Kidney (tissue), 14 donors: ENCODE results near the gene PRKACB. TPM values are rescaled to one million over a fixed set of nuclear protein-coding genes. Genes with fewer than 3 reads are reported as not detected.

Experiments
- DNase-seq, 5 donors: peaks; one replicate each; pipeline ENCODE4 v3.0.0-alpha.2; 2013 to 2020
- FAIRE-seq: peaks from 2 replicates; lab custom pipeline; 2012; peaks lifted over from hg19 to GRCh38; lab: Jason Lieb, UNC
- H3K27ac ChIP-seq, 2 donors: one replicate each; pipeline ENCODE4 v1.7.0; 2013; ENCODE audit warnings: low read depth in 2 of 2, low read length in 2 of 2, inconsistent platforms in 1 of 2
- H3K27me3 ChIP-seq: one replicate; pipeline ENCODE4 v1.7.1; 2013; ENCODE audit warnings: low read length, inconsistent platforms; ENCODE audit not compliant: control insufficient read depth, insufficient read depth
- H3K36me3 ChIP-seq, 3 donors: one replicate each; pipeline versions ENCODE4 v1.7.0 to v1.7.1; 2013; ENCODE audit warnings: low read length in 3 of 3, control low read depth in 1 of 3, inconsistent platforms in 1 of 3; ENCODE audit not compliant: insufficient read depth in 3 of 3, control insufficient read depth in 2 of 3
- H3K4me1 ChIP-seq, 3 donors: one replicate each; pipeline versions ENCODE4 v1.7.0 to v1.7.1; 2013; ENCODE audit warnings: low read length in 3 of 3, inconsistent platforms in 1 of 3, low read depth in 1 of 3; ENCODE audit not compliant: control insufficient read depth in 2 of 3, insufficient read depth in 2 of 3
- H3K4me3 ChIP-seq, 3 donors: one replicate each; pipeline versions ENCODE4 v1.7.0 to v1.8.1; 2013; ENCODE audit warnings: low read length in 3 of 3, control low read depth in 1 of 3, inconsistent platforms in 1 of 3
- H3K9ac ChIP-seq, 3 donors: one replicate each; pipeline versions ENCODE4 v1.7.0 to v1.7.1; 2013; ENCODE audit warnings: low read length in 3 of 3, control low read depth in 1 of 3, inconsistent platforms in 1 of 3
- H3K9me3 ChIP-seq, 3 donors: one replicate each; pipeline versions ENCODE4 v1.7.0 to v1.7.1; 2013; ENCODE audit warnings: low read length in 3 of 3, control low read depth in 1 of 3, inconsistent platforms in 1 of 3; ENCODE audit not compliant: control insufficient read depth in 2 of 3, insufficient read depth in 1 of 3
- CTCF ChIP-seq: IDR thresholded peaks from 3 replicates; pipeline ENCODE4 v1.5.1; 2012; ENCODE audit warnings: mild to moderate bottlenecking, moderate library complexity, borderline replicate concordance; ENCODE audit not compliant: insufficient read depth; ENCODE audit errors: extremely low read depth
- intact Hi-C: fragments of 100-400 bp; cut with DNase I; formaldehyde crosslinking; loops from one replicate; pipeline ENCODE4 v1.11.1; 2022
- polyA plus RNA-seq: library from polyadenylated mRNA; stranded (reverse); fragments of 350-450 nt; fragmentation: Illumina TruSeq; extraction: RNeasy Lipid Tissue Mini Kit (QIAGEN cat#74804); gene quantifications from one replicate; pipeline ENCODE4 v1.2.3, GENCODE V29; 2014; ENCODE audit warnings: low read depth, low replicate concordance; ENCODE audit not compliant: insufficient read depth
- total RNA-seq: library from RNA; stranded (reverse); fragmentation: NEBNext Ultra II Directional; extraction: Animal tissue kit (Norgen Biotek cat#: 25700); gene quantifications from one replicate; pipeline ENCODE4 v1.2.1, GENCODE V29; 2021
- donor health status: control.
- donor health status: control.
- donor health status: control.
- donor health status: control.
- donor health status: control.
- donor health status: DM: yes; HTN: yes; CAD: no.
- donor health status: Normal renal cell carcinoma (clear cell type).

PRKACB gene
- total and polyA plus RNA-seq, 2 donors from 2014 or later: 22.4 to 52.5 TPM

GRCh38 chr1:84165601-84166000 lies 21.5 kb downstream of the PRKACB start:
- intact Hi-C loops: no loop called here
- no peaks in the 10 kb centered on the region for H3K27me3 ChIP-seq
- no peaks in the 10 kb centered on the region for H3K36me3 ChIP-seq
- no peak overlapping the region for H3K4me3 ChIP-seq
- H3K4me1 ChIP-seq: peaks cover 0 to 2% (median 0%) of the 10 kb centered on the region in 3 donors
- no peak for TF ChIP-seq CTCF
- H3K27ac ChIP-seq: no peak overlapping the region
- FAIRE-seq (no peak), DNase-seq (no peak)
- peaks cover 0 to 4% (median 0%) of the 10 kb centered on the region in 3 donors for H3K9me3 ChIP-seq
- H3K9ac ChIP-seq: no peak overlapping the region

- TF ChIP-seq CTCF: no peak
- intact Hi-C loops: no loop called here
- no peak for FAIRE-seq
Measured at GRCh38 chr1:84166797-84167196, 22.7 kb downstream of the PRKACB start.

GRCh38 chr1:84168783-84169182 lies 24.7 kb downstream of the PRKACB start:
- FAIRE-seq: no peak
- TF ChIP-seq CTCF: no peak

More at GRCh38 chr1:84166797-84167196, 22.7 kb downstream of the PRKACB start:
- Histone ChIP-seq H3K36me3 (no peaks in the 10 kb centered on the region), H3K9me3 (peaks cover 0 to 4% (median 0%) of the 10 kb centered on the region in 3 donors), H3K4me1 (peaks cover 0 to 2% (median 0%) of the 10 kb centered on the region in 3 donors), H3K9ac (no peak overlapping the region), H3K27ac (no peak overlapping the region), H3K4me3 (no peak overlapping the region), H3K27me3 (no peaks in the 10 kb centered on the region)
- no peak for DNase-seq

DNA sequence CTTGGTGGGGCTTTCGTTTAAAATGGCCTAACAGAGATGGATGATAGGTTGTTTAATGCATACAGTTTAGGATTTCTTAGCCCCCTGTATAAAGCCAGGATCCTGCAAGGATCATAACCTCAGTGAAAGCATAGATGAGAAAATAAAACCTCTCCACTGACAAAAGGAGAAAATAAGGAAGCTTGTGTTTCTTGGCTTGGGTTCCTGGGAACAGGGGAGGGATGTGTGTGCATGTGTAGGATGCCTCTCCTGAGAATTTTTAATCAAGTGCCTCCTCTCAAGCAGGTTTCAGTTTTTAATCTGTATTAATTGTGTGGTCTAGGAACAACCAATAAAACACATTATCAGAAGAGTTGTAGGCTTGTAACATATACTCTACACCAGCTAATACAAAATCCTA lies 26.1 kb downstream of the PRKACB start:
- Histone ChIP-seq H3K27me3 (no peaks in the 10 kb centered on the region), H3K9me3 (no peaks in the 10 kb centered on the region), H3K9ac (no peak overlapping the region), H3K27ac (no peak overlapping the region), H3K4me1 (no peaks in the 10 kb centered on the region), H3K36me3 (no peaks in the 10 kb centered on the region), H3K4me3 (no peak overlapping the region)
- intact Hi-C loops: no loop called here
- TF ChIP-seq CTCF: no peak
- FAIRE-seq: no peak
- DNase-seq: no peak

More at GRCh38 chr1:84168783-84169182, 24.7 kb downstream of the PRKACB start:
- H3K9ac ChIP-seq: no peak overlapping the region
- H3K4me3 ChIP-seq: no peak overlapping the region
- no peak for DNase-seq
- no peak overlapping the region for H3K27ac ChIP-seq
- no peaks in the 10 kb centered on the region for H3K9me3 ChIP-seq
- H3K4me1 ChIP-seq: no peaks in the 10 kb centered on the region
- H3K36me3 ChIP-seq: no peaks in the 10 kb centered on the region
- intact Hi-C loops: no loop called here
- H3K27me3 ChIP-seq: no peaks in the 10 kb centered on the region
